H1 (cell line): ENCODE data around the gene CBR3. TPM values are rescaled to one million over a fixed set of nuclear protein-coding genes. Genes with fewer than 3 reads are reported as not detected.

Source experiments
- CTCF ChIA-PET: fragments of 300-600 bp; sonication (Branson Sonifier 250); formaldehyde crosslinking; loops from one replicate; lab custom pipeline; 2021; ENCODE audit not compliant: partially characterized antibody; lab: Charles Lee
- POLR2A ChIA-PET: fragments of 300-600 bp; sonication (Branson Sonifier 250); formaldehyde crosslinking; loops from one replicate; lab custom pipeline; 2021; ENCODE audit warnings: inconsistent platforms; ENCODE audit not compliant: partially characterized antibody; lab: Charles Lee
- DNase-seq, 2 experiments: peaks; one replicate each; pipeline versions ENCODE4 v3.0.0 to v3.0.0-alpha.2; 2010 to 2022; ENCODE audit warnings: low spot score in 2 of 2, low read depth in 1 of 2, mixed read lengths in 1 of 2
- FAIRE-seq: peaks from 2 replicates; lab custom pipeline; 2011; peaks lifted over from hg19 to GRCh38; lab: Jason Lieb, UNC
- H2AFZ ChIP-seq: 2 replicates; pipeline ENCODE4 v1.8.1; 2012; ENCODE audit warnings: low read length, inconsistent platforms
- H2AK5ac ChIP-seq: 2 replicates; pipeline ENCODE4 v1.6.1; 2013; ENCODE audit warnings: low read depth, low read length
- H2BK120ac ChIP-seq: replicated peaks from 2 replicates; pipeline ENCODE3; 2013; ENCODE audit warnings: low read depth, low read length, inconsistent platforms
- H2BK12ac ChIP-seq: 2 replicates; pipeline ENCODE4 v1.6.1; 2013; ENCODE audit warnings: low read depth, low read length
- H2BK15ac ChIP-seq: 2 replicates; pipeline ENCODE4 v1.6.1; 2013; ENCODE audit warnings: low read length
- H2BK20ac ChIP-seq: 2 replicates; pipeline ENCODE4 v1.6.1; 2013; ENCODE audit warnings: low read length
- H2BK5ac ChIP-seq: 2 replicates; pipeline ENCODE4 v1.6.1; 2013; ENCODE audit warnings: low read depth, low read length
- H3K14ac ChIP-seq: 2 replicates; pipeline ENCODE4 v1.6.1; 2013; ENCODE audit warnings: inconsistent platforms; ENCODE audit not compliant: insufficient read length
- H3K18ac ChIP-seq: 2 replicates; pipeline ENCODE4 v1.6.1; 2013; ENCODE audit warnings: low read length; ENCODE audit errors: extremely low read depth
- H3K23ac ChIP-seq: 2 replicates; pipeline ENCODE4 v1.6.1; 2013; ENCODE audit warnings: inconsistent platforms; ENCODE audit not compliant: insufficient read length
- H3K23me2 ChIP-seq: 2 replicates; pipeline ENCODE4 v1.6.1; 2013; ENCODE audit warnings: low read depth, low read length
- H3K27ac ChIP-seq: 2 replicates; pipeline ENCODE4 v1.6.1; 2011; ENCODE audit warnings: low read depth, low read length, inconsistent platforms
- H3K27me3 ChIP-seq, 4 experiments: replicated peaks in 1 of 4; 1 replicate in 1 of 4; 2 replicates in 3 of 4; pipeline versions ENCODE4 v1.6.1 to v1.8.1; 2011 to 2013; ENCODE audit warnings: low read length in 3 of 4, mild to moderate bottlenecking in 3 of 4, inconsistent platforms in 2 of 4, mixed read lengths in 2 of 4, moderate library complexity in 1 of 4; ENCODE audit not compliant: control insufficient read depth in 3 of 4, insufficient read depth in 3 of 4; ENCODE audit errors: extremely low read depth in 1 of 4
- H3K36me3 ChIP-seq, 4 experiments: 2 replicates each; pipeline versions ENCODE4 v1.6.1 to v1.8.1; 2011 to 2013; ENCODE audit warnings: mild to moderate bottlenecking in 4 of 4, low read length in 3 of 4, moderate library complexity in 2 of 4, control low read depth in 1 of 4, inconsistent platforms in 1 of 4; ENCODE audit not compliant: insufficient read depth in 4 of 4, control insufficient read depth in 2 of 4
- H3K4ac ChIP-seq: replicated peaks from 2 replicates; pipeline ENCODE3; 2013; ENCODE audit warnings: low read length, low read depth, mixed read lengths, inconsistent platforms; ENCODE audit not compliant: insufficient read length
- H3K4me1 ChIP-seq, 4 experiments: replicated peaks in 1 of 4; 1 replicate in 1 of 4; 2 replicates in 3 of 4; pipeline versions ENCODE4 v1.6.1 to v1.8.1; 2011 to 2013; ENCODE audit warnings: low read length in 3 of 4, inconsistent platforms in 2 of 4, mixed read lengths in 1 of 4; ENCODE audit not compliant: insufficient read depth in 4 of 4, control insufficient read depth in 3 of 4
- H3K4me2 ChIP-seq, 2 experiments: 2 replicates each; pipeline versions ENCODE4 v1.6.1 to v1.8.1; 2011 to 2013; ENCODE audit warnings: low read depth in 2 of 2, low read length in 2 of 2, control low read depth in 1 of 2, inconsistent platforms in 1 of 2, mild to moderate bottlenecking in 1 of 2; ENCODE audit not compliant: insufficient read depth in 1 of 2
- H3K4me3 ChIP-seq, 4 experiments: fragments of 200-600, 300-600 bp in 1 of 4; sonication (generic), shearing (Covaris generic), sonication (Bioruptor Twin) in 1 of 4; 2 replicates each; pipeline versions ENCODE4 v1.5.1 to v1.8.1; 2011 to 2016; ENCODE audit warnings: low read length in 4 of 4, low read depth in 3 of 4, control low read depth in 2 of 4, inconsistent platforms in 2 of 4, mild to moderate bottlenecking in 2 of 4, mixed read lengths in 1 of 4, moderate library complexity in 1 of 4; ENCODE audit not compliant: insufficient read depth in 2 of 4; ENCODE audit errors: extremely low read depth in 1 of 4
- H3K56ac ChIP-seq: replicated peaks from 2 replicates; pipeline ENCODE3; 2013; ENCODE audit warnings: low read depth, mild to moderate bottlenecking, mixed read lengths, low read length, inconsistent platforms; ENCODE audit not compliant: insufficient read length
- H3K79me1 ChIP-seq: 2 replicates; pipeline ENCODE4 v1.6.1; 2013; ENCODE audit warnings: low read depth, low read length, control low read depth
- H3K79me2 ChIP-seq, 2 experiments: 2 replicates each; pipeline versions ENCODE4 v1.6.1 to v1.8.1; 2012 to 2013; ENCODE audit warnings: low read length in 2 of 2, mild to moderate bottlenecking in 2 of 2, inconsistent platforms in 1 of 2; ENCODE audit not compliant: insufficient read depth in 2 of 2, control insufficient read depth in 1 of 2
- H3K9ac ChIP-seq, 4 experiments: replicated peaks in 1 of 4; 1 replicate in 1 of 4; 2 replicates in 3 of 4; pipeline versions ENCODE4 v1.6.1 to v1.8.1; 2011 to 2013; ENCODE audit warnings: low read depth in 3 of 4, low read length in 3 of 4, control low read depth in 2 of 4, mild to moderate bottlenecking in 2 of 4, moderate library complexity in 2 of 4, inconsistent platforms in 1 of 4; ENCODE audit errors: extremely low read depth in 1 of 4
- H3K9me3 ChIP-seq, 2 experiments: 2 replicates each; pipeline versions ENCODE4 v1.6.1 to v1.8.1; 2012 to 2013; ENCODE audit warnings: mild to moderate bottlenecking in 2 of 2, moderate library complexity in 2 of 2, control low read depth in 1 of 2, inconsistent platforms in 1 of 2, low read depth in 1 of 2, low read length in 1 of 2, mixed read lengths in 1 of 2; ENCODE audit not compliant: insufficient read depth in 2 of 2
- H4K20me1 ChIP-seq, 2 experiments: replicated peaks in 1 of 2; 2 replicates each; pipeline versions ENCODE3 to v1.8.1; 2011 to 2013; ENCODE audit warnings: inconsistent platforms in 2 of 2, low read length in 2 of 2, mild to moderate bottlenecking in 1 of 2; ENCODE audit not compliant: insufficient read depth in 2 of 2, control insufficient read depth in 1 of 2
- H4K5ac ChIP-seq: 2 replicates; pipeline ENCODE4 v1.6.1; 2013; ENCODE audit warnings: low read length, low read depth, mixed read lengths, inconsistent platforms; ENCODE audit not compliant: insufficient read length
- H4K8ac ChIP-seq: 2 replicates; pipeline ENCODE4 v1.8.0; 2013; ENCODE audit warnings: mild to moderate bottlenecking, moderate library complexity, low read length, inconsistent platforms; ENCODE audit not compliant: insufficient read depth; ENCODE audit errors: extremely low read depth
- H4K91ac ChIP-seq: replicated peaks from 2 replicates; pipeline ENCODE3; 2013; ENCODE audit warnings: low read length, mixed read lengths, inconsistent platforms; ENCODE audit not compliant: insufficient read length
- BACH1 ChIP-seq: IDR thresholded peaks from 2 replicates; pipeline ENCODE4 v1.6.1; 2012; ENCODE audit warnings: low read length, improper control_type of control experiment
- CBX5 ChIP-seq: fragments of 300-800, 300-1000 bp; sonication (generic); IDR thresholded peaks from 2 replicates; pipeline ENCODE4 v1.7.1; 2016; ENCODE audit warnings: antibody characterized with exemption, low read length, low read depth
- CTCF ChIP-seq, 3 experiments: IDR thresholded peaks; 1 replicate in 2 of 3; 2 replicates in 1 of 3; pipeline versions ENCODE4 v1.5.1 to v1.6.1; 2011; ENCODE audit warnings: low read length in 3 of 3, mild to moderate bottlenecking in 3 of 3, inconsistent platforms in 2 of 3, low read depth in 1 of 3, moderate library complexity in 1 of 3; ENCODE audit not compliant: insufficient read depth in 1 of 3; ENCODE audit errors: control extremely low read depth in 1 of 3
- E2F6 ChIP-seq: IDR thresholded peaks from 2 replicates; pipeline ENCODE4 v1.6.1; 2012; ENCODE audit warnings: inconsistent platforms
- GTF2F1 ChIP-seq: IDR thresholded peaks from 2 replicates; pipeline ENCODE4 v1.6.1; 2012; ENCODE audit warnings: low read depth, low read length, improper control_type of control experiment, borderline replicate concordance
- JUN ChIP-seq: IDR thresholded peaks from 2 replicates; pipeline ENCODE4 v1.6.1; 2011; ENCODE audit warnings: low read depth, mild to moderate bottlenecking, improper control_type of control experiment, low read length
- KDM4A ChIP-seq: IDR thresholded peaks from one replicate; pipeline ENCODE4 v1.7.1; 2012; ENCODE audit warnings: low read depth, mild to moderate bottlenecking, moderate library complexity, low read length, inconsistent platforms; ENCODE audit not compliant: severe bottlenecking
- PHF8 ChIP-seq: fragments of 200-600 bp; sonication (generic); conservative IDR thresholded peaks from 2 replicates; pipeline ENCODE4 v1.7.1; 2012; ENCODE audit warnings: low read depth, mild to moderate bottlenecking, inconsistent platforms, low read length, moderate library complexity
- POLR2AphosphoS5 ChIP-seq: IDR thresholded peaks from 2 replicates; pipeline ENCODE4 v1.6.1; 2011; ENCODE audit warnings: low read depth, low read length
- RNF2 ChIP-seq: fragments of 200-900, 300-1000 bp; sonication (generic); IDR thresholded peaks from 2 replicates; pipeline ENCODE4 v1.7.1; 2016; ENCODE audit warnings: borderline replicate concordance, low read depth, mild to moderate bottlenecking, antibody characterized with exemption, low read length; ENCODE audit not compliant: poor library complexity, severe bottlenecking; ENCODE audit errors: missing control alignments
- SP2 ChIP-seq: IDR thresholded peaks from 2 replicates; pipeline ENCODE4 v1.6.1; 2012; ENCODE audit warnings: mild to moderate bottlenecking, low read length, inconsistent platforms
- WGBS, 2 experiments: shearing (Covaris generic) in 1 of 2; methylation state at CpG; one replicate each; pipeline versions ENCODE4 v1.1.6 to v1.1.7; 2013 to 2015; ENCODE audit warnings: low lambda C conversion rate in 2 of 2, mixed read lengths in 2 of 2, inconsistent platforms in 1 of 2, low coverage in 1 of 2, missing lambda C conversion rate in 1 of 2; ENCODE audit not compliant: insufficient replicate concordance in 2 of 2, insufficient coverage in 1 of 2, insufficient read length in 1 of 2; ENCODE audit errors: extremely low coverage in 1 of 2, missing lambda C conversion rate in 1 of 2; 5-methylcytosine and 5-hydroxymethylcytosine counted together
- polyA plus RNA-seq, 7 experiments: library from polyadenylated mRNA; depleted of rRNA in 3 of 7; stranded (reverse) in 5 of 7; unstranded in 2 of 7; fragments of >200 nt in 5 of 7; fragments of 200-250 nt in 2 of 7; gene quantifications; 1 replicate in 5 of 7; 2 replicates in 1 of 7; 4 replicates in 1 of 7; pipeline versions ENCODE4 v1.2.1 to v1.2.3, GENCODE V29; 2011 to 2013; ENCODE audit warnings: missing spikeins in 2 of 7, mixed read lengths in 2 of 7
- total RNA-seq: library from RNA; stranded (reverse); fragmentation: NEBNext Ultra II Directional; extraction: Animal tissue kit (Norgen Biotek cat#: 25700); gene quantifications from 2 replicates; pipeline ENCODE4 v1.2.1, GENCODE V29; 2021

CBR3 gene
- total and polyA plus RNA-seq, 2 of the 8 experiments (the other 6 are each of a cell fraction or from before 2014, with no cell fraction given) = 1.2 to 4.3 TPM

- Histone ChIP-seq H3K4me3 (no peak overlapping the region), H2AK5ac (no peak overlapping the region), H3K18ac (no peak overlapping the region), H3K23ac (no peak overlapping the region), H2BK20ac (no peak overlapping the region), H4K91ac (no peak overlapping the region), H3K79me2 (no peaks in the 10 kb centered on the region), H3K56ac (no peak overlapping the region), H3K14ac (no peak overlapping the region), H3K27me3 (no peaks in the 10 kb centered on the region), H3K23me2 (no peaks in the 10 kb centered on the region), H3K9me3 (no peaks in the 10 kb centered on the region), H4K20me1 (no peaks in the 10 kb centered on the region), H3K9ac (no peak overlapping the region), H3K27ac (no peak overlapping the region), H3K4me2 (no peak overlapping the region), H2BK120ac (no peak overlapping the region), H4K8ac (no peak overlapping the region), H4K5ac (no peak overlapping the region), H3K36me3 (no peaks in the 10 kb centered on the region), H2AFZ (no peak overlapping the region), H3K4me1 (no peaks in the 10 kb centered on the region), H2BK15ac (no peak overlapping the region), H2BK12ac (no peak overlapping the region), H2BK5ac (no peak overlapping the region), H3K4ac (no peak overlapping the region), H3K79me1 (no peaks in the 10 kb centered on the region)
- no peak for DNase-seq
- CTCF ChIA-PET = interaction anchor here (0.6 to 4.9 kb wide), 7 partner anchors 9 to 95 kb away, joined by 3 to 22 read pairs (median 3); no protein-coding TSS in a partner anchor
- WGBS, 2 experiments = 93% methylated on average over 2 of the region's 2 CpGs; no CpG with 5 or more reads in 1 of the 2 experiments
- POLR2A ChIA-PET = no interaction called here
- FAIRE-seq = no peak
- TF ChIP-seq CTCF (IDR thresholded peaks at IDR 0.05; ENCODE audit: control extremely low read depth in 1 of 3, insufficient read depth in 1 of 3, low read depth in 1 of 3, low read length in 3 of 3) (no peak), KDM4A (no peak), GTF2F1 (no peak), CBX5 (no peak), RNF2 (no peak), PHF8 (no peak), JUN (no peak), E2F6 (no peak), SP2 (no peak), BACH1 (no peak), POLR2AphosphoS5 (no peak)
These were observed 43.5 kb downstream of the CBR3 start for GRCh38 chr21:36178349-36178748.
